Head of caudate nucleus (tissue), 42 donors: ENCODE data around the gene OVOL1.

Source experiments
- DNase-seq, 42 donors: peaks; one replicate each; pipeline versions ENCODE4 v3.0.0 to v3.0.0-alpha.2; 2020 to 2021; ENCODE audit warnings: mixed read lengths in 7 of 42
- intact Hi-C: fragments of 100-400 bp; cut with DNase I; formaldehyde crosslinking; loops from one replicate; pipeline ENCODE4 v1.15.0; 2022

OVOL1 gene

GRCh38 chr11:65776710-65777141 lies 10.1 kb upstream of the OVOL1 start:
- peak in 14 of 42 donors; percentile 23 to 69 (median 42) for DNase-seq
- intact Hi-C loops: no loop called here

GRCh38 chr11:65777241-65777640 lies 9.6 kb upstream of the OVOL1 start:
- intact Hi-C loops: no loop called here
- peak in 7 of 42 donors; percentile 3 to 31 (median 16) for DNase-seq

DNA sequence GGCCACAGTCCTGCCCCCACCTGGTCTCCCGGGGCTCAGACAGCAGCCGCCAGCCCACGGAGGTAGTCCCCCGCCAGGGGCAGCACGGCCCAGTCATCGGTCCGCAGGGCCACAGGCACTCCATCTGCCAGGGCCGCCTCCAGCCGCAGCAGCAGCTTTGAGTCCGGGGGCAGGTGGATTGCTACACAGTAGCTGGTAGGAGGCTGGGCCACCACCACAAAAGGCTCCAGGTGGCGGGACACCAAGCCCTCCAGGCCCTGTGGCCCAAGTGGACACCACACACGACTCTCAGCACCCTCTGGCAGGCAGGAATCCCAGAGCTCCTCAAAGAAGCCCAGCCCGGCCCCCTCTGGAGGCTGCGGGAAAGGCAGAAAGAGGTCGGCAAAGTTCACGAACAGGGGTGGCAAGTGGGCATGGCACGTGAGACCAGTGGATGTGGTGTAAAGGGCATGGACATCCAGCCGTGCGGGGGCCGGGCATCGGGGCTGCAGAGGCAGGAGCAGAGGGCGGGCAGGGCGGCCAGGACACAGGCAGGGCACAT lies 9.0 kb upstream of the OVOL1 start:
- peak in 5 of 42 donors; percentile 1 to 32 (median 24) for DNase-seq
- intact Hi-C loops: no loop called here

GRCh38 chr11:65778431-65778900 lies 8.4 kb upstream of the OVOL1 start:
- peak in 4 of 42 donors; percentile 4 to 37 (median 16) for DNase-seq
- intact Hi-C loops: no loop called here

- peak in 6 of 42 donors; percentile 7 to 34 (median 26) for DNase-seq
- intact Hi-C loops: no loop called here
These were observed 7.8 kb upstream of the OVOL1 start for GRCh38 chr11:65778901-65779668.

- no peak for DNase-seq
- intact Hi-C loops: no loop called here
These were observed 7.3 kb upstream of the OVOL1 start for GRCh38 chr11:65779669-65779918.

DNA sequence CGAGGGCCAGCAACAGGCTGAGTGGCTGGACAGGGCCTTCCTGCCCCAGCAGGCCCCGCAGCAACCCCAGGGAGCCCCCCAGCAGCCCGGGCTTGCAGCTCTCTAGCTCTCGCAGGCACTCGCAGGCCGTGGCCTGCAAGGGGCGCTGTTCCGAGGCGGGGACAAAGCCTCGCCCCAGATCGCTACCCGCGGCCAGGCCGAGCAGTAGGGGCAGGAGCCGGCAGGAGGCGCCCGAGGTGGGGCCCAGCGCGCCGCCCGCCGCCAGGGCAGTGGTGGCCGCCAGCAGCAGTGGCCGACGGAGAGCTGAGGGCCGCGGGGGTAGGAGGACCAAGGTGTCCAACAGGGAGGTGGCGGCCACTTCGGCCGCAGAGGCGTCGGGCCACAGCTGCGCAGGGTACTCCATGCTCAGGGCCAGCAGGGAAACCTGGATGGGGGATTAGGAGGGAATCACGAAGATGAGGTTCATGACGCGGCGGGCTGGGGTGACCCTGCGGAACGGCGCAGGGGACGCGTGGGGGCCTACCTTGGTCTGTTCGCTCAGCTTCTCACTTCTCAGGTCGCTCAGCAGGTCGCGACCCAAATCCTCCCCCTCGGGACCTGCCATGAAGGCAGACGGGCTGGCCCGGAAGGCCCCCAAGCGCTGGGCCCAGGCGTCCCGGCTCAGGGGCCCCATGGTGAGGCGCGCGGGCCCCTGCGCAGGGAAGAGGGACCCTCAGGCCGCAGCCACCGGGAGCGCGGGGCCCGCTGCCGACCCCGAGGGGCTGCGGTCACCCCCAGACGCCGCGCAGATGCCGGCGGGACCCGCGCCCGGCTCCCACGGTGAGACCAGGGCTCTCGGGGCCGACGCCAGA lies 6.7 kb upstream of the OVOL1 start:
- peak; percentile 26 to 88 (median 76) for DNase-seq
- intact Hi-C loops: loop anchor here (5.0 kb wide), 1 partner anchor 37 kb away; no protein-coding TSS in a partner anchor

- intact Hi-C loops: loop anchor here (5.0 kb wide), 1 partner anchor 37 kb away; no protein-coding TSS in a partner anchor
- peak in 40 of 42 donors; percentile 17 to 79 (median 60) for DNase-seq
These were observed 6.1 kb upstream of the OVOL1 start, which contains the start of gene AP5B1 for GRCh38 chr11:65780770-65781151. TSS of gene AP5B1 (minus strand) at chr11:65780976. CDS start at chr11:65780591, 385 bp downstream.

DNA sequence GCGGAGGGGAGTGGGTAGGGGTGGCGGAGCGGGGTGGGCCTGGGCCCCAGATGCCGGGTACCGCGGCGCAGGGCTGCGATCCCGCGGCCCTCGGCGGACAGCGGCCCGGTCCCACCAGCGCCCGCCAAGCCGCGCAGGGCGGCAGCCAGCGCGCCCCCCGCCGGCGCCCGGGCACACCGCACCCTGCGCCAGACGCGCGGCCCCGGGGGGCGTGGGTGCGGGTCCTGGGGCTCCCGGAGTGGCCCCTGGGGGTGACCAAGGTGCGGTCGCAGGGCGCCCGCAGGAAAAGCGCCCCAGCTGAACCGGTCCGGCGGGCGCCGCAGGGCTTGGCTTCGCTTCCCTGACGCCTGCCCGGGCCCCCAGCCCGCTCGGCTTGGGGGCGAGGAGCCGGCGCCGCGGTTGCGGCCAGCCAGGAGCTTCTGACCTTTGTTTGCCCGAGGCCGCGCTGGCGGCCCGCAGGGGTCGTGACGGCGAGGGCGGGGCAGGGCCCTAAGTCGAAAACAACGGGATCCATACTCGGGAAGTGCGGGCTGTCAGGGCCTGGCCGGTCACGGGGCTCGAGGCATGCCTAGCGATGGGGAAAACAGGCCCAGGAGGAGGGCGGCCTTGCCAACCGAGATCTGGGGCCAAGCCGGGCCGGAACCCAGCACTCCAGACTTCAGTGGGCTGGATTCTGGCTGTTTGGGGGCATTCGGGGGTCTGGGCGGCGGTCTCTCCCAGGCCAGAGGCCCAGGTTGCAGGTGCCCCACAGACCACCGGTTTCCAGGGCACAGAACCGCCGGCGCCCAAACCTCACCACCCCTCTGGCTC lies 5.5 kb upstream of the OVOL1 start:
- DNase-seq: peak in 37 of 42 donors; percentile 12 to 72 (median 40)
- intact Hi-C loops: loop anchor here (5.0 kb wide), 1 partner anchor 36 kb away; no protein-coding TSS in a partner anchor

DNA sequence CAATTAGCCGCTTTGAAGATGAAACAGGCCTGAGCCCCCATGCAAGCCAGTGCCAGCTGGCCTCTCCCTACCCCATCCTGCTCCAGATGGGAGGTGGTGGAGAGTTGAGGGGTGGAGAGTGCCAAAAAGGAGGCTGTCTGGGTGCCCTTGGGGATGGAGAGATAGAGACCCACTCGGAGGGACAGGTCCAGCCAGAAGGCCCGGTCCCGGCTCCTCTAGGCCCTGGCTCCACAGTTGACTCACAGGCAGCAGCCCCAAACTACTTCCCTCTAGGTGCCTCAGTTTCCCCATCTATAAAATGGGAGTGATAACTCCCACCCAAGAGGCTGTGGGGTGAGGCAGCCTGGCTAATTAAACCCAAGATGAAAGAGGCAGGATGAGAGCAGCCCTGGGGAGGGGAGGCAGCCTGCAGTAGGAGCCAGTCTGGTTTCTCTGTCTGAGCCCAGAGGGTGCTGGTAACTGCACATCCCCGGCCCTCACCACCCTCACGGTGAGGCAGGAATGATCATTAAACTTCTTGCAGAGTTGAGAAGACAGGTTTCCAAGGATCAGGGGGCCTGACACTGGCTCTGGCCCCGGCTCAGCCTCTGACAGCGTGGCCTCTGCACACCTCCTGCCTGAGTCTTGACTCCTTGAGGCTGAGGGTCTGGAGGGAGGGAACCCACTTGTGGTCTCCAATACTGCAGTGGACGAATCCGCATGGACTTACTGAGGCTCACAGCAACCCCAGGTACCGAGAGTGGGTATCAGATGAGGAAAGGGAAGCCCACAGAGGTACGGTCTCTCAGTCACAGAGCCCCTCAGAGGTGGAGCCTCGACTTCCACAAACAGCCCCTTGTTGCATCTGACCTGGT lies 4.7 kb upstream of the OVOL1 start:
- no peak for DNase-seq
- intact Hi-C loops: loop anchor here (5.0 kb wide), 1 partner anchor 35 kb away; no protein-coding TSS in a partner anchor

GRCh38 chr11:65782816-65783228 lies 4.0 kb upstream of the OVOL1 start:
- intact Hi-C loops: loop anchor here (5.0 kb wide), 1 partner anchor 34 kb away; no protein-coding TSS in a partner anchor
- no peak for DNase-seq

- intact Hi-C loops: no loop called here
- DNase-seq: no peak
These were observed 1.4 kb upstream of the OVOL1 start for GRCh38 chr11:65785319-65786007.

DNA sequence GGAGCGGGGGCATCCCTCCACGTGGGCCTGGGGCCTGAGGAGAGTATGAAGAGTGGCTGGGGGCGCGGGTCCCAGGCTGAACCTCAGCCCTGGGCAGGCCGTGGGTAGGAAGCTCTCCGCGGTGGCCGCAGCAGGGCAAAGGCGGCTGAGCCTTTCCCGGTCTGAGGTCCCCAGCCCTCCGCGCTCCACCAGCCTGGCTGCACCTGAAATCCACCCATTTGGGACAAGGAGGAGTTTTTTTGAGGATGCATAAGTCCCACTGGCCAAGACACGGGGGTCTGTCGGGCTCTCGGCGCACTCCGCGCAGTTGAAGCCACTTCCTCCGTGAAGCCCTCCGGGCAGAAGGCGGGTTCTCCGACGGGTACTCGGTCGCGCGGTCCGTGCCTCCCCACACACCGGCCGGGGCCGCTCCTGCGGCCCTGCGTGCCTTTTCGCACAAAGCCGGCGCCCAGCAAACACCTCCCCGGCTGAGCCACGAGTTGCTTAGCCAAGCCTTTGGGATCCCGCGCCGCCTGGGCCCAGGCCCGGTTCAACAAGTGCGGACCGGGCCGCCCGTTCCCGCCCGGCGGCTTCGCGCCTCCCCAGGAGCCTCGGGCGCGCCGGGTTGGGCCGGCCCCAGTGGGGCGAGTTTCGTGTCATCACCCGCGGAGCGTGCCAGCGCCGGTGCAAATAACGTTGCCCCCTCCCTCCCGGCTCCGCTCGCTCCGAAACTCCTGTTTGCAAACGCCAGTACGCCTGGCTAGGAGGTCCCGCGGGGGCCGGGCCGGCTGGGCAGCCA lies 666 bp upstream of the OVOL1 start:
- intact Hi-C loops: no loop called here
- DNase-seq: no peak

DNA sequence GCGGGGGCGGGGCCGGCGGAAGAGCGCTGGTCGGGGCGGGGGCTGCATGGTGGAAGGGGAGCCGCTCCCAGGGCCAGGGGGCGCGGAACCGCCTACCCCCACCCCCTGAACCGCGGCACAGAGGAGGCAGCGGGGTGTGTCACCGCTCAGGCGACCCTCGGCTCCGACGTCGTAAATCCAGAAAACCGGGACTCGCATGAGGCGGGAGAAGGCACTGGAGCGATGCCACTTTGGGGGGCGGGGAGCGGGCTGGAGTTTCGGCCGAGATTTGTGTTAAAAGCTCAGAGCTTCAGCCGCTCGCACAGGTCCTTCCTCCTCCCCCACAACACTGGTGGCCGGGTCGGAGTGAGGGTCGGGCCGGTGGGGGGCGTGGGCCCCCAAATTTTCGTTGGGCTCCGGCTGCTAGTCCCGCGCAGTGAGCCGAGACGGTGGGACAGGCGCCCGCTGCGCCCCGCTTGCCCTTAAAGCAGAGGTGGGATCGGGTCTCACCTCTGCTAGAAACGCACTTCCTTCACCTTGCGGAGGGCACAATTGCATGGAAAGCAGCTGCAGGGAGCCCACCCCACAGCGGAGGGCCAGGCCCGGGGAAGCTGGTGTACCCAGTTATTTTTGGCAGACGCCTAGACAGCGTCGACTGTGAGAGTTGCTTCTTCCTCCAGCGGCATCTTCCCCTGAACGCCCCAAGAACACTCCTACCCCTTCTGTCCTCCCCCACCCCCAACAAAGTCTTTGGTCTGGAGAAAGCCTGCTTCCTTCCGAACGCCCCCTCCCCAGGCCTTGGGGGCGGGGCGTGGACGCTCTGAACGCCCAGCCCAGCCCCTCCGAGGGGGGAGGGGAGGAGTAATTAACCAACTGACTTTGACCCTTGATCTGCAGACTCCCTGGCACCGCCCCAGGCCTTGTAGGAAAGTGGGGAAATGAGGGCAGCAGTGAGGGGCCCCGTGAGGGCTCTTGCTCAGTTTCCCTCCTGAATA lies 1.1 kb downstream of the OVOL1 start:
- no peak for DNase-seq
- intact Hi-C loops: no loop called here

- intact Hi-C loops: no loop called here
- no peak for DNase-seq
These were observed 2.0 kb downstream of the OVOL1 start for GRCh38 chr11:65788821-65789220.
